MV-4-11 (cell line): Measurements from ENCODE around the gene ERRFI1.
"Not testable (repeated sequence)": the region's sequence is repeated elsewhere in the genome, so short reads cannot be mapped to it uniquely, and the experiment has no call there.

Experiments used
- DNase-seq: peaks from one replicate; lab custom pipeline; 2025; lab: John Stamatoyannopoulos, UW

ERRFI1 gene, protein sequence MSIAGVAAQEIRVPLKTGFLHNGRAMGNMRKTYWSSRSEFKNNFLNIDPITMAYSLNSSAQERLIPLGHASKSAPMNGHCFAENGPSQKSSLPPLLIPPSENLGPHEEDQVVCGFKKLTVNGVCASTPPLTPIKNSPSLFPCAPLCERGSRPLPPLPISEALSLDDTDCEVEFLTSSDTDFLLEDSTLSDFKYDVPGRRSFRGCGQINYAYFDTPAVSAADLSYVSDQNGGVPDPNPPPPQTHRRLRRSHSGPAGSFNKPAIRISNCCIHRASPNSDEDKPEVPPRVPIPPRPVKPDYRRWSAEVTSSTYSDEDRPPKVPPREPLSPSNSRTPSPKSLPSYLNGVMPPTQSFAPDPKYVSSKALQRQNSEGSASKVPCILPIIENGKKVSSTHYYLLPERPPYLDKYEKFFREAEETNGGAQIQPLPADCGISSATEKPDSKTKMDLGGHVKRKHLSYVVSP

DNA sequence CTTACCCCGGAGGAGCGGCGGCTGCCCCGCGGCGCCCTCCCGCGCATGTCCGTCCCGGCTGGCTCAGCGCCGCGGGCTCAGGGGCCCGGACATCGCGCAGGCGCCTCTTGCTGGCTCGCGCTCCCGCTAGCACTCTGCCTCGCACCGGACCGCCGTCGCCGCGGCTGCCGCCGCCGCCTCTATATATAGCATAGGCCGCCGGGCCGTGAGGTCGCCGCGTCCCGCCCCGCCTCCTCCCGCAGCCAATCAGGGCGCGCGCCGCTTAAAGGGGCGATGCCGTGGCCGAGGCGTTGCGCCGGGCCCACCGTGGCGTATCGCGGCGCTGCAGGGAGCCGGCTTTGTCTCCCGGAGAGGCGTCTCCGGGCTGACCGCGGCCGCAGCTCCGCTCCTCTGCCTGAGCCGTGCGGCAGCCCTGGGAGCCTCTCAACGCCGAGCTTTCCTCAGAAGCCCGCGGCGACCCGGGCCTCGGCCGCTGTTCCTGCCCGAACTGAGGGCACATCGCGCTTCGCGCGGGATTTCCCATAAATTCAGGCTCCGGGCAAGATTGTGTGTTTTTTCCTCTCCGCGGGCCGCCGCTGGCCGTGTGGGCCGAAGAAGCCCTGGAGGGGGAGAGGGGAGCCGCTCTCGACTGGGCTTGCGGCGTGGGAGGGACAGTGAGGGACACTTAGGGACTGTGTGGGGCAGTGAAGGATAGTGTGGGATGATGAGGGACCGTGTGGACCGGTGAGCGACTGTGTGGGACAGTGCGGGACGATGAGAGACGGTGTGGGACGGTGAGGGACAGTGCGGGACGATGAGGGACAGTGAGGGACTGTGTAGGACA is at the start of gene ERRFI1:
Gene ERRFI1, minus strand, starts transcription at position 157 of the 823 bp plus-strand sequence. CDS start 10,690 bp downstream, outside the sequence.
- peak; percentile 75 for DNase-seq

GRCh38 chr1:8075511-8076051 is 49.5 kb upstream of the ERRFI1 start:
- no peak for DNase-seq

DNA sequence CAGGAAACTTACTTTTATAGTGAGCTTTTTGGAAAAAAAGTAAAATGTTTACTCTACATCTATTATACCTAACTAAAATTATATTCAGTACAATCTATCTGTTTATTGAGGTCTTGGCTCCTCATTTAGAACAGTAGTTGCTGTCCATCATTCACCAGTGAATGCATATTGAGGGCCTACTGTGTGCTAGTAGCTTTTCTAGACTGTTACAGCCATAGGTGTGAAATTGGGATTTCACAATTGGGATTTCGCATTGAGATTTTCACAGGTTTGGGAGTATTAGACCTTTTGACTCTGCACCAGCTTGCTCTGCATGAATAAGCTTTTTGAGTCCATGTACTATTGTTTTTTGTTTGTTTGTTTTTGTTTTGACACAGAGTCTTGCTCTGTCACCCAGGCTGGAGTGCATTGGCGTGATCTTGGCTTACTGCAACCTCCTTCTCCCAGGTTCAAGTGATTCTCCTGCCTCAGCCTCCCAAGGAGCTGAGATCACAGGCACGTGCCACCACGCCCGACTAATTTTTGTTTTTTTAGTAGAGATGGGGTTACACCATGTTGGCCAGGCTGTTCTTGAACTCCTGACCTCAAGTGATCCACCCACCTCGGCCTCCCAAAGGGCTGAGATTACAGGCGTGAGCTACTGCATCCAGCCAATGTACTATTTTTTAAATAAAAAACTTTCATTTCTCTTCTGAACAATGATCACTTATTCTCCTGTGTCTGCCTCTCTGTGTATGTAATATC is 47.2 kb upstream of the ERRFI1 start:
- no peak for DNase-seq

DNA sequence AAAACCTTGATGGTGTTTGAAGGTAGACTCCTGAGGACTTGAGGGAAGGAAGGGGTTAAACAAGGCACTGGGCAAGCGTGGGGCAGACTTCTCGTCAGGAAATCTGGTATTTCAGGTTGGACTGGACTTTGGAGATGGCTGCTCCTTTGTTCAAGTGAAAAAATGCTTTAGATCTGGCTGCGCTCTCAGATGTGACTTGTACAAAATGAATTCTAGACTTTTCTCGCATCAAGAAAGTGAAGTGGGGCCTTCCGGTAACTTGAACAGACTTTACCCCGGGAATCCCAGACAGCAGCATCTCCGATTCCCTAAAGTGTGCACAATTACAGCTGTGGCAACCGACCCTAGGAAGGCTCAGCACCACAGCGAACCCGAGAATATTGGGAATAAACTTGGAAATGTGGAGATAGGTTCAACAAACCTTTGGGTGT is 44.3 kb upstream of the ERRFI1 start:
- no peak for DNase-seq

DNA sequence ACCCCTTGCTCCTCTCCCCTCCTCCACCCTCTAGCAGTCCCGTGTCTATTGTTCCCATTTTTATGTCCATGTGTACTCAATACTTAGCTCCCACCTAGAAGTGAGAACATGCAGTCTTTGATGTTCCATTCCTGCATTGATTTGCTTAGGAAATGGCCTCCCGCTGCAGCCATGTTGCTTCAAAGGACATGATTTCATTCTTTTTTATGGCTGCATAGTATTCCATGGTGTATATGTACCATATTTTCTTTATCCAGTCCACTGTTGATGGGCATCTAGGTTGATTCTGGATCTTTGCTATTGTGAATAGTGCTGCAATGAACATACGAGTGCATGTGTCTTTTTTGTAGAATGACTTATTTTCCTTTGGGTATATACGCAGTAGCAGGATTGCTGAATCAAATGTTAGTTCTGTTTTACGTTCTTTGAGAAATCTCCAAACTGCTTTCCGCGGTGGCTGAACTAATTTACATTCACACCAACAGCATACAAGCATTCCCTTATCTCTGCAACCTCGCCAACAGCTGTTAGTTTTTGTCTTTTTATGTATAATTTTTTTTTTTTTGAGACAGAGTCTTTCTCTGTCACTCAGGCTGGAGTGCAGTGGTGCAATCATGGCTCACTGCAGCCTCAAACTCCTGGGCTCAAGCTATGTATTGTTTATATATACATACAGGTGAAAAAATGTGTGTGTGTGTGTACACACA is 43.7 kb upstream of the ERRFI1 start:
- DNase-seq: not testable (repeated sequence)

DNA sequence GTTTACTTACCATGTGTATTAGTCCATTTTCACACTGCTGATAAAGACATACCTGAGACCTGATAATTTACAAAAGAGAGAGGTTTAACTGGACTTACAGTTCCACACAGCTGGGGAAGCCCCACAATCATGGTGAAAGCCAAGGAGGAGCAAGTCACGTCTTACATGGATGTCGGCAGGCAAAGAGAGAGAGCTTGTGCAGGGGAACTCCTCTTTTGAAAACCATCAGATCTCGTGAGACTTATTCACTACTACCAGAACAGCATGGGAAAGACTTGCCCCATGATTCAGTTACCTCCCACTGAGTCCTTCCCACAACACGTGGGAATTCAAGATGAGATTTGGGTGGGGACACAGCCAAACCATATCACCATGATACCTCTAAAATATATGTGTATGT is 39.3 kb upstream of the ERRFI1 start:
- DNase-seq: no peak

GRCh38 chr1:8063298-8064036 is 37.4 kb upstream of the ERRFI1 start:
- DNase-seq: no peak

DNA sequence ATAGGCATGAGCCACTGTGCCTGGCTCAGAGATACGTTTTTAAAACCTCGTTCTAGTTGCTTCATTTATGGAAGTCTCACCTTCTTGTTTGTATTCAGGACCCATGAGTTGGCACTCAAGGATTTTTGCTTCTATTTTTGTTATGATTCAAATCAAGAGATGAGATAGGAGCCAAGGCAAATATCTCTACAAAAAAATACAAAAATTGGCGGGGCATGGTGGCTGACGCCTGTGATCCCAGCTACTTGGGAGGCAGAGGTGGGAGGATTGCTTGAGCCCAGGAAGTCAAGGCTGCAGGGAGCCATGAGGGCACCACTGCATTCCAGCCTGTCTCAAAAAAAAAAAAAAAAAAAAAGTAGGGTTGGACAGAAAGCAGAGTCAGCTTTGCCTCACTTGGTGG is 36.8 kb upstream of the ERRFI1 start:
- DNase-seq: no peak

- no peak for DNase-seq
These were observed 35.7 kb upstream of the ERRFI1 start for GRCh38 chr1:8061673-8062386.

DNA sequence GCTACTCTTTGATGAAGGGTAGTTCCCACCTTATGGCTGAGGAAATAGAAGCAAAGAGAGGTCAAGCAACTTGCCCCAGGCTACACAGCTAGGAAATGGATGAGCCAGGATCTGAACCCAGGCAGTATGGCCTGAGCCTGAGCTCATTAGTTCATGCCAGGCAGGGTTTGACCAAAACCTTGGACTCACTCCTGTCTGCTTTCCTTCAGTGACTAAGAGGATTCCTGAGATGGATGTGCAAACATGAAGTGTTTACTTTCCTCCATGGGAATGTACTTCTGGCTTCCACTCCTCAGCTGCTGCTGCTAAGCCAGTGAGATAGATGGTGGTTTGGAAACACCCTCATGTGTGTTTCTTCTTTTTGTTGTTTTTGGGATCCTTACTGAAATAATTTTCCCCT is 35.1 kb upstream of the ERRFI1 start:
- no peak for DNase-seq

DNA sequence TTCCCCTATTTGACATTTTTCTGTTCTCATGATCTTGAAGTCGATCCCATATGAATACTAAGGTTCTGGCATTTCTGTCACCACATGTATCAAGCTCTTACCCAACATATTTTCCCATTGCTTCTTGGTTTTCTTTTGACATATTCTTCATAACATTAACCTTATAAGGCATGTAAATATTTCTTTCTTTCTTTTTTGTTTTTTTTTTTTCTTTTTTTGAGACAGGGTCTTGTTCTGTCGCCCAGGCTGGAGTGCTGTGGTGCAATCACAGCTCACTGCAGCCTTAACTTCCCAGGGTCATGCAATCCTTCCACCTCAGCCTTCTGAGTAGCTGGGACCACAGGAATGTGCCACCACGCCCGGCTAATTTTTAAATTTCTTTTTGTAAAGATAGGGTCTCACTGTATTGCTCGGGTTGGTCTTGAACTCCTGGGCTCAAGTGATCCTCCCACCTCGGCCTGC is 33.1 kb upstream of the ERRFI1 start:
- no peak for DNase-seq

- DNase-seq: not testable (repeated sequence)
These were observed 31.7 kb upstream of the ERRFI1 start for GRCh38 chr1:8057779-8058178.

DNA sequence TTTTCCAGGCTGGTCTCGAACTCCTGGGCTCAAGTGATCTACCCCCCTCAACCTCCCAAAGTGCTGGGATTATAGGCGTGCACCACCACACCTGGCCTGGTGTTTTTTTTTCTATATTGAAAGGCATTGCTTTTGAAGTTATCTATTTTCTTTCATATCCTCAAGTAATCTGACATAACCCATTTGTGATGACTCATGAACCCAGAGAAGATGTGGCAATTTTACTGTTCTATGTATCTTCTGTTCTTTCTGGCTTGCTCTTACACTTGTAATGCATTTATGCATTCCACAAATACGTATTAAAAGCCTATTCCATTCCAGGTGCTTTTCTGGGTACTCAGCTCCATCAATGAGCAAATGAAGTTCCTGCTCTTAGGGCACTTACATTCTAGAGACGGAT is 29.9 kb upstream of the ERRFI1 start:
- peak; percentile 66 for DNase-seq

GRCh38 chr1:8053878-8054567 is 27.9 kb upstream of the ERRFI1 start:
- DNase-seq: no peak

DNA sequence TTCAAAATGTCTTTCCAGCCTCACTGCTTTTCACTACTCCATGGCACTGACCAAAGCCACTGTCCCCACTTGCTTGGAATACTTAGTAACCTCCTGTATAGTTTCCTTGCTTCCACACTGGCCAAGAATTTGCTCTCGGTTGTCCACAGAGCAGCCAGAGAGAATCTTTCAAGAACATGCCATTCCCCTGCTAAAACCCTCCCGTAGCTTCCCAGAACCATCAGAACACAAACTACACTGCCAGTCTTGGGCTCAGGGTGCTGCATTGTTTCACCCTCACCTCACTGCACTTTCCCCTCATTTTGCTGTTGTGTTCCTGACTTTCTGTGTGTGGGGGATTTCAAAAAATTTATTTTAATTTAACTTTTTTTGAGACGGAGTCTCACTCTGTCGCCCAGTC is 25.5 kb upstream of the ERRFI1 start:
- no peak for DNase-seq

GRCh38 chr1:8049229-8049628 is 23.1 kb upstream of the ERRFI1 start:
- not testable (repeated sequence) for DNase-seq

GRCh38 chr1:8047686-8048445 is 21.8 kb upstream of the ERRFI1 start:
- peak; percentile 22 for DNase-seq

DNA sequence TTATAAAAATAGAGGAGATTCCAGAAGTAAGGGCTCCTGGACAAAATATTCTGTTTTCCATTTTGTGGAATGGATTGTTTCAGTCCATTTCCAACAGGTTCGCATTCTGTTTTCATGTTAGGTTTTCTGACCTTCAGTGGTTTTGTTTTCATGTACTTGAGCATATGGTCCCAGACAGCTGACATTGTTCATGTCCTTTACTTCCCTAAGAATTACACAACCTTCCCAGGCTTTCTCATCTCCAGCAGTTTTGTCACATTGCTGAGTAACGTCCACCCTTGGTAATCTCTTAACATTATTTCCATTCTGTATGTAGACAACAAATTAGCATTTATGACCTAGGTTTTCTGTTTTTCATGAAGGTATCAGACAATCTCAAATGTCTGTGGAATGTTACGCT is 21.0 kb upstream of the ERRFI1 start:
- peak; percentile 57 for DNase-seq
